HG02943 (cell line): Measurements from ENCODE around the gene PPIB.
"Not testable (repeated sequence)": the region's sequence is repeated elsewhere in the genome, so short reads cannot be mapped to it uniquely, and the experiment has no call there.

Experiments
- ATAC-seq: cut with Tn5 transposase; IDR thresholded peaks from one replicate; pipeline ENCODE4 v1.9.1; 2021; ENCODE audit warnings: mild to moderate bottlenecking, low read depth, moderate library complexity; ENCODE audit not compliant: unreplicated experiment

The PPIB gene

GRCh38 chr15:64143276-64143675 is 19.5 kb downstream of the PPIB start:
- ATAC-seq, result no peak

- ATAC-seq, result no peak
Observed at GRCh38 chr15:64141798-64142512, 20.9 kb downstream of the PPIB start.

- ATAC-seq, result no peak
Observed at GRCh38 chr15:64138331-64138941, 24.4 kb downstream of the PPIB start.

GRCh38 chr15:64137226-64137833 is 25.5 kb downstream of the PPIB start:
- no peak for ATAC-seq

- no peak for ATAC-seq
Observed at GRCh38 chr15:64136347-64136746, 26.5 kb downstream of the PPIB start.

- no peak for ATAC-seq
Observed at GRCh38 chr15:64134345-64134829, 28.4 kb downstream of the PPIB start.

GRCh38 chr15:64133623-64134344 is 29.0 kb downstream of the PPIB start:
- no peak for ATAC-seq

GRCh38 chr15:64132217-64132616 is 30.6 kb downstream of the PPIB start:
- ATAC-seq, result no peak

- ATAC-seq, result no peak
Observed at GRCh38 chr15:64131547-64131946, 31.3 kb downstream of the PPIB start.

GRCh38 chr15:64130159-64130558 is 32.7 kb downstream of the PPIB start:
- no peak for ATAC-seq

GRCh38 chr15:64127521-64128270 is 35.1 kb downstream of the PPIB start:
- ATAC-seq, result no peak

GRCh38 chr15:64125978-64126377 is 36.8 kb downstream of the PPIB start:
- ATAC-seq, result no peak

GRCh38 chr15:64122936-64123351 is 39.9 kb downstream of the PPIB start:
- no peak for ATAC-seq

GRCh38 chr15:64122444-64122843 is 40.4 kb downstream of the PPIB start:
- ATAC-seq, result no peak

GRCh38 chr15:64121614-64122013 is 41.2 kb downstream of the PPIB start:
- ATAC-seq, result no peak

- not testable (repeated sequence) for ATAC-seq
Observed at GRCh38 chr15:64120322-64120721, 42.5 kb downstream of the PPIB start.

- no peak for ATAC-seq
Observed at GRCh38 chr15:64117759-64118487, 44.9 kb downstream of the PPIB start.

GRCh38 chr15:64112904-64113303 is 49.9 kb downstream of the PPIB start:
- ATAC-seq, result no peak

GRCh38 chr15:64112073-64112772 is 50.6 kb downstream of the PPIB start:
- ATAC-seq, result no peak
